ENCODE results near the gene PHC2. TPM values are rescaled to one million over a fixed set of nuclear protein-coding genes. Genes with fewer than 3 reads are reported as not detected.

Gene PHC2
- total and polyA plus RNA-seq, 2 of the 13 experiments (the other 11 are each of a cell fraction or from before 2014, with no cell fraction given) = 52.5 to 84.9 TPM

GRCh38 chr1:33377013-33377412 lies 53.9 kb downstream of the PHC2 start:
- DNase-seq (ENCODE audit: low spot score) (no peak), ATAC-seq (no peak)
- TF ChIP-seq GFI1 (CRISPR knock-in tag; IDR thresholded peaks at IDR 0.05; ENCODE audit: borderline replicate concordance) (no peak), PBX2 (CRISPR knock-in tag; IDR thresholded peaks at IDR 0.05) (no peak), IRF9 (CRISPR knock-in tag; IDR thresholded peaks at IDR 0.05; ENCODE audit: borderline replicate concordance) (no peak), ZNF350 (CRISPR knock-in tag; IDR thresholded peaks at IDR 0.05; ENCODE audit: borderline replicate concordance, low read depth) (no peak), GABPA (IDR thresholded peaks at IDR 0.05; ENCODE audit: low read depth, low read length) (no peak), GABPA (CRISPR knock-in tag; IDR thresholded peaks at IDR 0.05; ENCODE audit: low read depth) (no peak), ZNF598 (CRISPR knock-in tag; IDR thresholded peaks at IDR 0.05; ENCODE audit: borderline replicate concordance) (no peak), ZNF674 (CRISPR knock-in tag; IDR thresholded peaks at IDR 0.05; ENCODE audit: low read depth) (no peak), CTCF (CRISPR knock-in tag; IDR thresholded peaks at IDR 0.05) (no peak), KDM4B (CRISPR knock-in tag; IDR thresholded peaks at IDR 0.05) (no peak), RFXAP (CRISPR knock-in tag; IDR thresholded peaks at IDR 0.05; ENCODE audit: borderline replicate concordance) (no peak), RBAK (CRISPR knock-in tag; IDR thresholded peaks at IDR 0.05) (no peak), ZBTB21 (CRISPR knock-in tag; IDR thresholded peaks at IDR 0.05) (no peak), HNF1A (IDR thresholded peaks at IDR 0.05; ENCODE audit: low read depth) (no peak), HNF1A (CRISPR knock-in tag; IDR thresholded peaks at IDR 0.05; ENCODE audit: borderline replicate concordance) (no peak), ZNF383 (CRISPR knock-in tag; IDR thresholded peaks at IDR 0.05; ENCODE audit: borderline replicate concordance) (no peak)

More at GRCh38 chr1:33377013-33377412, 53.9 kb downstream of the PHC2 start:
- ChIA-PET CTCF (ENCODE audit: low intra/inter-chr PET ratio, low total read pairs) (no interaction called here), POLR2A (no interaction called here)
- intact Hi-C loops (cut with micrococcal nuclease; ENCODE audit: unreplicated experiment) (no loop called here), in situ Hi-C loops (cut with HindIII; ENCODE audit: extremely low pct_ligation_motif_present, low pct_unique_long_range_greater_than_20kb) (loop anchor here (10.0 kb wide), 1 partner anchor 88 kb away; no protein-coding TSS in a partner anchor)
- H3K79me2 ChIP-seq (ENCODE audit: insufficient read depth, low read length) = no peaks in the 10 kb centered on the region
- H3K9ac ChIP-seq (ENCODE audit: insufficient read depth, low read depth, low read length) = no peak overlapping the region
- 50% methylated on average over 1 of the region's 1 CpG for WGBS (ENCODE audit: low lambda C conversion rate)
- H3K27me3 ChIP-seq (ENCODE audit: control insufficient read depth in 1 of 2, insufficient read depth in 2 of 2, low read length in 2 of 2) = peaks cover 0 to 1% of the 10 kb centered on the region in 2 experiments; a peak in 2 of 5 replicates
- BruUV-seq (replicated peaks) = no TSS peak
- no peak overlapping the region for H3K27ac ChIP-seq (ENCODE audit: extremely low read length, insufficient read depth, low read length)
- H3K4me1 ChIP-seq (ENCODE audit: insufficient read depth, low read length) = no peaks in the 10 kb centered on the region
- H2AFZ ChIP-seq (ENCODE audit: low read length) = no peak overlapping the region
- no peak overlapping the region for H3K4me3 ChIP-seq (replicated peaks in 1 of 3; ENCODE audit: insufficient read depth in 1 of 3, low read depth in 2 of 3, low read length in 3 of 3)
- no peaks in the 10 kb centered on the region for H3K36me3 ChIP-seq (replicated peaks in 1 of 2; ENCODE audit: control insufficient read depth in 1 of 2, insufficient read depth in 2 of 2, low read length in 2 of 2)
- H4K20me1 ChIP-seq (ENCODE audit: insufficient read depth, low read length) = no peaks in the 10 kb centered on the region
- FAIRE-seq = no peak
- H3K9me3 ChIP-seq (ENCODE audit: low read length) = no peaks in the 10 kb centered on the region
- H3K4me2 ChIP-seq (ENCODE audit: low read depth, low read length) = no peak overlapping the region

Measured in HepG2 (cell line).